ENCODE measurements around the gene HBS1L. TPM values are rescaled to one million over a fixed set of nuclear protein-coding genes. Genes with fewer than 3 reads are reported as not detected.
A peak's percentile ranks its signal among the peaks of the same experiment; 100 is the strongest.

The HBS1L gene
- total and polyA plus RNA-seq, 10 of the 15 experiments (the other 5 are each of a cell fraction or from before 2014, with no cell fraction given): 58.7 to 142 (median 78.8) TPM

DNA sequence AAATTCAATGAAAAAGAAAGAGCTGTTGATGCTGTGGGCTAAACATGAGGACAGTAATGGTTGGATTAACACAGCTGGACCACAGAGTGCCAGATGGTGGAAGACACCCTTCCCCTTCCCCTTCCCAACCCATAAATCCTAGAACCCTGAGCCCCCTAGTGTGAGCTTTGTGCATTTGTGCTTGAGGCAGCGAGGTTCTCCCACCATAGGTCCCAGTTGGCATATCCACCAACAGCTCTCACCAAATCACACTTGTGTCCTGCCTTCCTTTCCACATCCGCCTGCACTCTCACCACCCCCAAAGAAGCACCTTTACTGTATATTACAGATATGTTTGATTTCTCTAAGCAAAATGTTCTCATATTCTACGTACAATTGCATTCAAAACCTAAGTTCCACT, 32.8 kb upstream of the HBS1L start (continued):
- TF ChIP-seq, protein P1, sequence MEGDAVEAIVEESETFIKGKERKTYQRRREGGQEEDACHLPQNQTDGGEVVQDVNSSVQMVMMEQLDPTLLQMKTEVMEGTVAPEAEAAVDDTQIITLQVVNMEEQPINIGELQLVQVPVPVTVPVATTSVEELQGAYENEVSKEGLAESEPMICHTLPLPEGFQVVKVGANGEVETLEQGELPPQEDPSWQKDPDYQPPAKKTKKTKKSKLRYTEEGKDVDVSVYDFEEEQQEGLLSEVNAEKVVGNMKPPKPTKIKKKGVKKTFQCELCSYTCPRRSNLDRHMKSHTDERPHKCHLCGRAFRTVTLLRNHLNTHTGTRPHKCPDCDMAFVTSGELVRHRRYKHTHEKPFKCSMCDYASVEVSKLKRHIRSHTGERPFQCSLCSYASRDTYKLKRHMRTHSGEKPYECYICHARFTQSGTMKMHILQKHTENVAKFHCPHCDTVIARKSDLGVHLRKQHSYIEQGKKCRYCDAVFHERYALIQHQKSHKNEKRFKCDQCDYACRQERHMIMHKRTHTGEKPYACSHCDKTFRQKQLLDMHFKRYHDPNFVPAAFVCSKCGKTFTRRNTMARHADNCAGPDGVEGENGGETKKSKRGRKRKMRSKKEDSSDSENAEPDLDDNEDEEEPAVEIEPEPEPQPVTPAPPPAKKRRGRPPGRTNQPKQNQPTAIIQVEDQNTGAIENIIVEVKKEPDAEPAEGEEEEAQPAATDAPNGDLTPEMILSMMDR (IDR thresholded peaks at IDR 0.05 in 2 of 3, conservative IDR thresholded peaks at IDR 0.05 in 1 of 3; ENCODE audit: control insufficient read depth in 2 of 3, extremely low read depth in 1 of 3, insufficient read depth in 1 of 3, low read depth in 3 of 3, low read length in 3 of 3): peak; percentile 19 to 20 (median 20); a peak in 3 of 6 replicates
- TF ChIP-seq GATAD2B (conservative IDR thresholded peaks at IDR 0.05; ENCODE audit: low read depth): peak; percentile 27; the same call in 1 of the 2 replicates
- 0 out of 2 replicates have a peak, but pooled peaks have one; percentile 22 for TF ChIP-seq RAD21 (IDR thresholded peaks at IDR 0.05; ENCODE audit: insufficient read depth, low read depth, low read length)
- no peak for TF ChIP-seq PAX8 (IDR thresholded peaks at IDR 0.05)
- no peak for TF ChIP-seq NR2C2 (IDR thresholded peaks at IDR 0.05; ENCODE audit: borderline replicate concordance, control insufficient read depth, insufficient read length, low read depth)
- no peak for TF ChIP-seq ATF7 (IDR thresholded peaks at IDR 0.05; ENCODE audit: low read depth)
- TF ChIP-seq SUPT20H (IDR thresholded peaks at IDR 0.05; ENCODE audit: borderline replicate concordance, control insufficient read depth, low read depth, low read length): no peak
- TF ChIP-seq RUNX3 (IDR thresholded peaks at IDR 0.05; ENCODE audit: low read length): 0 out of 2 replicates have a peak, but pooled peaks have one; percentile 15
- TF ChIP-seq HDAC2 (IDR thresholded peaks at IDR 0.05): no peak
- TF ChIP-seq, protein P2, sequence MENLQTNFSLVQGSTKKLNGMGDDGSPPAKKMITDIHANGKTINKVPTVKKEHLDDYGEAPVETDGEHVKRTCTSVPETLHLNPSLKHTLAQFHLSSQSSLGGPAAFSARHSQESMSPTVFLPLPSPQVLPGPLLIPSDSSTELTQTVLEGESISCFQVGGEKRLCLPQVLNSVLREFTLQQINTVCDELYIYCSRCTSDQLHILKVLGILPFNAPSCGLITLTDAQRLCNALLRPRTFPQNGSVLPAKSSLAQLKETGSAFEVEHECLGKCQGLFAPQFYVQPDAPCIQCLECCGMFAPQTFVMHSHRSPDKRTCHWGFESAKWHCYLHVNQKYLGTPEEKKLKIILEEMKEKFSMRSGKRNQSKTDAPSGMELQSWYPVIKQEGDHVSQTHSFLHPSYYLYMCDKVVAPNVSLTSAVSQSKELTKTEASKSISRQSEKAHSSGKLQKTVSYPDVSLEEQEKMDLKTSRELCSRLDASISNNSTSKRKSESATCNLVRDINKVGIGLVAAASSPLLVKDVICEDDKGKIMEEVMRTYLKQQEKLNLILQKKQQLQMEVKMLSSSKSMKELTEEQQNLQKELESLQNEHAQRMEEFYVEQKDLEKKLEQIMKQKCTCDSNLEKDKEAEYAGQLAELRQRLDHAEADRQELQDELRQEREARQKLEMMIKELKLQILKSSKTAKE (IDR thresholded peaks at IDR 0.05; ENCODE audit: low read depth, poor library complexity, severe bottlenecking): no peak
- TF ChIP-seq EED (IDR thresholded peaks at IDR 0.05; ENCODE audit: low read depth): peak; percentile 70
- TF ChIP-seq, protein P3, sequence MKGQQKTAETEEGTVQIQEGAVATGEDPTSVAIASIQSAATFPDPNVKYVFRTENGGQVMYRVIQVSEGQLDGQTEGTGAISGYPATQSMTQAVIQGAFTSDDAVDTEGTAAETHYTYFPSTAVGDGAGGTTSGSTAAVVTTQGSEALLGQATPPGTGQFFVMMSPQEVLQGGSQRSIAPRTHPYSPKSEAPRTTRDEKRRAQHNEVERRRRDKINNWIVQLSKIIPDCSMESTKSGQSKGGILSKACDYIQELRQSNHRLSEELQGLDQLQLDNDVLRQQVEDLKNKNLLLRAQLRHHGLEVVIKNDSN (IDR thresholded peaks at IDR 0.05; ENCODE audit: borderline replicate concordance, extremely low read length, insufficient read depth, low read depth, low read length): no peak
- TF ChIP-seq YBX1 (IDR thresholded peaks at IDR 0.05): no peak
- TF ChIP-seq, protein P4, sequence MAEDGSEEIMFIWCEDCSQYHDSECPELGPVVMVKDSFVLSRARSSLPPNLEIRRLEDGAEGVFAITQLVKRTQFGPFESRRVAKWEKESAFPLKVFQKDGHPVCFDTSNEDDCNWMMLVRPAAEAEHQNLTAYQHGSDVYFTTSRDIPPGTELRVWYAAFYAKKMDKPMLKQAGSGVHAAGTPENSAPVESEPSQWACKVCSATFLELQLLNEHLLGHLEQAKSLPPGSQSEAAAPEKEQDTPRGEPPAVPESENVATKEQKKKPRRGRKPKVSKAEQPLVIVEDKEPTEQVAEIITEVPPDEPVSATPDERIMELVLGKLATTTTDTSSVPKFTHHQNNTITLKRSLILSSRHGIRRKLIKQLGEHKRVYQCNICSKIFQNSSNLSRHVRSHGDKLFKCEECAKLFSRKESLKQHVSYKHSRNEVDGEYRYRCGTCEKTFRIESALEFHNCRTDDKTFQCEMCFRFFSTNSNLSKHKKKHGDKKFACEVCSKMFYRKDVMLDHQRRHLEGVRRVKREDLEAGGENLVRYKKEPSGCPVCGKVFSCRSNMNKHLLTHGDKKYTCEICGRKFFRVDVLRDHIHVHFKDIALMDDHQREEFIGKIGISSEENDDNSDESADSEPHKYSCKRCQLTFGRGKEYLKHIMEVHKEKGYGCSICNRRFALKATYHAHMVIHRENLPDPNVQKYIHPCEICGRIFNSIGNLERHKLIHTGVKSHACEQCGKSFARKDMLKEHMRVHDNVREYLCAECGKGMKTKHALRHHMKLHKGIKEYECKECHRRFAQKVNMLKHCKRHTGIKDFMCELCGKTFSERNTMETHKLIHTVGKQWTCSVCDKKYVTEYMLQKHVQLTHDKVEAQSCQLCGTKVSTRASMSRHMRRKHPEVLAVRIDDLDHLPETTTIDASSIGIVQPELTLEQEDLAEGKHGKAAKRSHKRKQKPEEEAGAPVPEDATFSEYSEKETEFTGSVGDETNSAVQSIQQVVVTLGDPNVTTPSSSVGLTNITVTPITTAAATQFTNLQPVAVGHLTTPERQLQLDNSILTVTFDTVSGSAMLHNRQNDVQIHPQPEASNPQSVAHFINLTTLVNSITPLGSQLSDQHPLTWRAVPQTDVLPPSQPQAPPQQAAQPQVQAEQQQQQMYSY (CRISPR knock-in tag; IDR thresholded peaks at IDR 0.05): no peak
- TF ChIP-seq MXI1 (IDR thresholded peaks at IDR 0.05; ENCODE audit: low read depth, low read length): no peak
- no peak for TF ChIP-seq ZNF217 (IDR thresholded peaks at IDR 0.05)
- no peak for TF ChIP-seq NFYB (IDR thresholded peaks at IDR 0.05; ENCODE audit: insufficient read depth, low read depth, low read length)
- TF ChIP-seq LARP7 (IDR thresholded peaks at IDR 0.05): no peak

Data from GM12878 (cell line).